Measurements from ENCODE around the gene ADM. TPM values are rescaled to one million over a fixed set of nuclear protein-coding genes. Genes with fewer than 3 reads are reported as not detected.
"Not testable (repeated sequence)": the region's sequence is repeated elsewhere in the genome, so short reads cannot be mapped to it uniquely, and the experiment has no call there.

The ADM gene, protein sequence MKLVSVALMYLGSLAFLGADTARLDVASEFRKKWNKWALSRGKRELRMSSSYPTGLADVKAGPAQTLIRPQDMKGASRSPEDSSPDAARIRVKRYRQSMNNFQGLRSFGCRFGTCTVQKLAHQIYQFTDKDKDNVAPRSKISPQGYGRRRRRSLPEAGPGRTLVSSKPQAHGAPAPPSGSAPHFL
- total RNA-seq: 9.6 TPM

- DNase-seq (ENCODE audit: low spot score): peak; percentile 95
These were observed at the start of gene ADM for GRCh38 chr11:10304495-10305261. Gene ADM, plus strand, starts transcription at chr11:10305073. Its CDS starts 628 bp downstream, at chr11:10305701.

DNA sequence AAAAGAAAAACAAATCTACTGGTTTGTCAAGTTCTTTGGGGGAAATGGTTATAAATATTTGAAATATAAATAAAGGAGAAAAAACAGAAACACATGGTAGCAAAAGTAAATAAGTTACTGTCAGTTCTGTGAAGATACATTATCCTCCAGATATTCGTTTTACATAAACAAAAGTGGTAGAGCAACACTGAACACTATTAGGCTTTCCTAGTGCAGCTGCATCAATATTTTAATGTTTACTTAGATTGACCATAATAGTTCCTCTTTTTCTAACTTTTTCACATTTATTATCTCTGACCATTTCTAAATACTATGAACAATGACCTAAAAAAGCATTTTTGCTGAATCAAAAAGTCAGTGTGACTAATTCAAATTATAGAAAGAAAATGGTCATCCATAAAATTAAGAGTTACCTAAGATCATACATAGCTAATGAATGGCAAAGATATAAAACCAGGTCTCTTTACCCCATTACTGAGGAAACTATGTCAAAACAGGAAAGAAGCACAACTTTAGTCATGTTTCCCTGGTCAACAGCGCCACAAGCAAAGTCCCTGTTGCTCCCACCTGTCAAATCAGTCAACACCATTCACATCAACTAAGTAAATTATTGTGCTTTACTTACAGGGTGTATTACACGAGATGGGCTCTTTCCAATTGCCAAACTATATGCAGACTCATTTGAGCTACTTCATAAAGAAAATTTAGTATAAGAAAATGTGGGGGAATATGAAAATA is 49.3 kb upstream of the ADM start:
- no peak for ATAC-seq

More at GRCh38 chr11:10304495-10305261, at the start of gene ADM:
- peak; percentile 62 for ATAC-seq

GRCh38 chr11:10257478-10257877 is 47.4 kb upstream of the ADM start:
- ATAC-seq (no peak), DNase-seq (ENCODE audit: low spot score) (no peak)

More for the DNA sequence above, 49.3 kb upstream of the ADM start:
- no peak for DNase-seq (ENCODE audit: low spot score)

DNA sequence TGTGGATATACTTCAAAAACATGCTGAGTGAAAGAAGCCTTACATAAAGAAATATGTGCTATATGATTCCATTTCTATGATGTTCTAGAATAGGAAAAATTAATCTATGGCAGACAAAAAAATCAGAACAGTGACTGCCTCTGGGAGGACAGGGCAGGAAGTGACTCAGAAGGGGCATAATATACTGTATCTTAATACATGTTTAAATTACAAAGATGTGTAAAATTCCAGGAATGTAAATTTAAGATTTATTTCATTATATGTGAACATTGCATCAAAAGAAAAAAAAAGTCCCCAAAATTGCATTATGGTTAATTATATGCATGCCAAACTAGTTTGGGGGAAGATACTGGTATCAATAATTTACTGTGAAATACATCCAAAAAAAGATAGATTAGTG is 43.1 kb upstream of the ADM start:
- no peak for DNase-seq (ENCODE audit: low spot score)

GRCh38 chr11:10263929-10264328 is 40.9 kb upstream of the ADM start:
- ATAC-seq: no peak
- no peak for DNase-seq (ENCODE audit: low spot score)

More for the DNA sequence above, 43.1 kb upstream of the ADM start:
- no peak for ATAC-seq

DNA sequence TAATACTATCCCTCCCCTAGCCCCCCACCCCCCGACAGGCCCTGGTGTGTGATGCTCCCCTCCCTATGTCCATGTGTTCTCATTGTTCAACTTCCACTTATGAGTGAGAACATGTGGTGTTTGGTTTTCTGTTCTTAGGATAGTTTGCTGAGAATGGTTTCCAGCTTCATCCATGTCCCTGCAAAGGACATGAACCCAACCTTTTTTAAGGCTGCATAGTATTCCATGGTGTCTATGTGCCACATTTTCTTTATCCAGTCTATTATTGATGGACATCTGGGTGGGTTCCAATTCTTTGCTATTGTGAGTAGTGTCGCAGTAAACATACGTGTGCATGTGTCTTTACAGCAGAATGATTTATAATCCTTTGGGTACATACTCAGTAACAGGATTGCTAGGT is 40.2 kb upstream of the ADM start:
- not testable (repeated sequence) for ATAC-seq; DNase-seq (ENCODE audit: low spot score)

GRCh38 chr11:10265936-10266335 is 38.9 kb upstream of the ADM start:
- ATAC-seq (no peak), DNase-seq (ENCODE audit: low spot score) (no peak)

DNA sequence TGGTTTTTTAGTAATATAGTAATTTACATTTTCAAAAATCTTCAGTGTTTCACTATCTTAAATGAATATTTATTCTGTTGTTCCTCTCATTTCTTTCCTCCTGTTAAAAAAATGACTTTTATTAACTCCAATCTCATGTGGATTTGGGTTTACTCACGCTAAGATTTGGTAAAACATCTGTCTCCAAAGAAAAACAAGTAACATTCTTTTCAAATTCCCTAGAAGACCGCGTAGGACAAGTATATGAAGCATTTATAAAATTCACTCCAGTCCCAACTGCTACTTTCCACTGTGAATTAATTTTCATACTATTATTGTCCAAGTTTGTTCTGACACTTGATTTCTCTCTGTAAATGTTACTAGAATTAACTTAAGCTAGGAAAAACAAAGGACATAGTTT is 37.1 kb upstream of the ADM start:
- DNase-seq (ENCODE audit: low spot score): no peak
- no peak for ATAC-seq

DNA sequence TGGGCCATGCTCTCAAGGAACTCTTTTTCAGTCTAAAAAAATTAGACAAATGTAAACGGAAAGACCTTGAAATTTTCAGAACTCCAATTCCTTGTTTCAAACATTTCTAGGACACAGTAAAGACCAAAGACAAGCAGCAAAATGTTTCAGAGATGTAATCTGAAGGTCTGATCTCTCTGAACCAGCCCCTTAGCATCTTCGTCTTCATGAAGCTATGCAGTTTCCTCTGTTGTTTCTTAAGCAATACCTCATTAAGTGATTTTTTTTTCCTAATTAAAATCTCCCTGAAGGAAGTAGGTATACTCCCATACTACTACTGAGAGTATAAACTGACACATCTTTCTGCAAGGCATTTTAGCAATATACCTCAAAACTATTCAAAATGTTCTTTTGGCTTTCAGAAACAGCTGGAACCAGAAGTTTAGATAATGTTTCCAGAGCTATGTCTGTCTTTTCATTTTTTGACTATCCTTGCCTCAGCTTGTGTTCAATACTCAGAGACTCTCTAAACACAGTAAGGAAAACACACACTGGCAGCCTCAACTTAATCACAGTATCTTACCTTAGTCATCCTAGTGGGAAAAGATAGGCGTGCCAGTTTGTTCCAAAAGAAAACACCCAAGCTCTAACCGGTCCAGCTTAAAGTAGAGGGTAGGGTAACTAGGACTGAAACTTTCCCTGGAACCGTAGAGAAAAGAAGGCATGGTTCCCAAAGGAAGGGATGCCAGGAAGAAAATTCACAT is 36.0 kb upstream of the ADM start:
- ATAC-seq (no peak), DNase-seq (ENCODE audit: low spot score) (no peak)

DNA sequence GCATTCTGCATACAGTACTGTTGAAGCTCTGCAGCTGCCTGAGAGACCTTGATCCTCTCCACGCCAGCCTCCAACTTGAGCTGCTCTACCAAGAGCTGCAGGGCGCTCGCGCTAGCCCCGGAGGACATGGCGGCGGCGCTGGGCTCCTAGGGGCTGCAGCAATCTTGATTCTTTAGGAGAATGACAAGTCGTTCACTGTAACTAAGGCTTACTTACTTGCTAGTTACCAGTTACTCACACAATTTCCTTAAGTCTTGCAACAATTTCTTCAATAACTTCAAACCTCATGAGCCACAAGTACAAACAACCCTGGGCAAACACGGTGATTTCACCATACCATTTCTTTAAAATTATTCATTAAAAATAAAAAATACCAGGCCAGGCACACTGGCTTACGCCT is 32.7 kb upstream of the ADM start:
- DNase-seq (ENCODE audit: low spot score) (no peak), ATAC-seq (no peak)

GRCh38 chr11:10273738-10274137 is 31.1 kb upstream of the ADM start:
- DNase-seq (ENCODE audit: low spot score) (no peak), ATAC-seq (no peak)

DNA sequence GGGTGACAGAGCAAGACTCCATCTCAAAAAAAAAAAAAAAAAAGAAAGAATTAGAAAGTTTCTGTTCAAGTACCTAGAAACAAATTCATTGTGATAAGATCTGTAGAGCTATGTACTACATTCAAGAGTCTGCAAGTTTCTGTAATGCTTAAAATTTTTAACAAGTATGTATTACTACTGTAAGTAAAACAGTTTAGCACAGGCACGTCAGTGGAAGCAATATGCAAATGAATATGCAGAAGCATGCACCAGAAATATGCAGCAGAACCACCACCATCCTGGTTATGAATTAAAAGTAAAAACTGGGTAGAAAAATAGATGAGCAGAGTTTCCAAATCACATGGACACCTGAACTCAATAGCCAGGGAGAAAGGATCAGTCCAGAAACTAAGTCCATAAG is 30.1 kb upstream of the ADM start:
- ATAC-seq (no peak), DNase-seq (ENCODE audit: low spot score) (no peak)

- ATAC-seq: no peak
- no peak for DNase-seq (ENCODE audit: low spot score)
These were observed 29.2 kb upstream of the ADM start for GRCh38 chr11:10275714-10276113.

- DNase-seq (ENCODE audit: low spot score) (no peak), ATAC-seq (peak; percentile 79)
These were observed 22.8 kb upstream of the ADM start for GRCh38 chr11:10282117-10282516.

GRCh38 chr11:10283991-10284390 is 20.9 kb upstream of the ADM start:
- ATAC-seq (no peak), DNase-seq (ENCODE audit: low spot score) (no peak)

DNA sequence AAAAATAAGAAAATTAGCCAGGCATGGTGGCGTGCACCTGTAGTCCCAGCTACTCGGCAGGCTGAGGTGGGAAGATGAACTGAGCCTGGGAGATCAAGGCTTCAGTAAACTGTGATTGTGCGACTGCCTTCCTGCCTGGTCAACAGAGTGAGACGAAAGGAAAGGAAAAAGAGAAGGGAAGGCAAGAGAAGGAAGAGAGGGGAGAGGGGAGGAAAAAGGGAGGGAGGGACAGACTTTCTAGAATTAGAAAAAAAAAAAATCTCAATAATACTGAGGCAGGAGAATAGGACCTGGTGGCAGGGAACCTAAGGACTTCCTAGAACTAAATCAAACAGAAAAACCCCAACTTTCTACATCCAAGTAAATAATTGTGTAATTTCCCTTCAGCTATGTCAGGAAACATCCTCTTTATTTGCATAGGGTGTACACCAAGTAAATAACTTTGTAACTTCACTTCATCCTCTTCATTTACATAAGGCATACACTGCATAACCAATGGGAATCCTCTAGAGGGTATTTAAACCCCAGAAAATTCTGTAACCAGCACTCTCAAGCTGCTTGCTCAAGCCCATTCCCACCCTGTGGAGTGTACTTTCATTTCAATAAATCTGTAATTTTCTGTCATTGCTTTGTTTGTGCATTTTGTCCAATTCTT is 19.6 kb upstream of the ADM start:
- DNase-seq (ENCODE audit: low spot score) (no peak), ATAC-seq (peak; percentile 80)

GRCh38 chr11:10287140-10287539 is 17.7 kb upstream of the ADM start:
- ATAC-seq (no peak), DNase-seq (ENCODE audit: low spot score) (no peak)

DNA sequence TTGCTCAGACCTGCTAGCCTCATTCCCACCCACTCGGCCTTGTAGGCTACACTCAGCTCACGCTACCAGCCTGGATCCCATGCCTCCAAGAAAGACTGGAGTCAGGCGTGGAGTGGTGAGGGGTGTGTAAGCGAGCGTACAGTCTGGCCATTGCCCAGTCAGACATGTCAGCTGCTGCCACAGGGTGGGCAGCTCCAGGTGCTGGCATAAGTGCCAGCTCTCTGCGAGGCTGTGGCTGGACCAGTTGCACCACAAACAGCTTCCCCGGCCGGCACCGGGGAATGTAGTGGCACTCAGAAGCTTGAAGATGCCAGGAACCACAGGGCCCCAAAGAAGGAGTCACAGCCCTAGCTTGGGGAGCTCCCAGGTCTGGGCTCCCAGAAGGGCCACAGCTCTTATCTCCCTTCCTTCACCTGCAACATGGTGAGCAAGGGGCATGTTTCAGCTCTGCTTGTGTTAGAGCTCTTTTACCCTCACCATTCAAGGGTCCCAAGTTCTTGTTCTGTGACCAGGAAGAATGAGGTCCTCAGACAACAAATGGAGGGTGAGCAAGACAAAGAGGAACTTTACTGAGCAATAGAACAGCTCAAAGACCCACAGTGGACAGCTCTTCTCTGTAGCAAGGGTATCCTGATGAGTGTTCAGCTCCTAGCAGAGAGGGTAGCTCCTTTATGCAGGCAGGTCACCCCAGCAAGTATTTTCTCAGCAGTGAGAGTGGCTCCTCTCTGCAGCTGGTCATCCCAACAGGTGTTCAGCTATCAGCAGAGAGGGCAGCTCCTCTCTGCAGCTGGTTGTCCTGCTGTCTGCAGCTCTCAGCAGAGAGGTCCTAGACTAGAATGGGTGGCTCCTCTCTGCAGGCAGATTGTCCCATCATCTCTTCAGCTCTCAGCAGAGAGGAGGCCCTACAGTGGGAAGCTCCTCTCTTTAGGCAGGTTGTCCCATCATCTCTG is 16.8 kb upstream of the ADM start:
- no peak for ATAC-seq
- no peak for DNase-seq (ENCODE audit: low spot score)

Data from left lobe of liver (tissue), 2 donors.